Tibial nerve (tissue), 4 donors: Measurements from ENCODE around the gene PYDC1.

Experiments used
- CTCF ChIP-seq, 5 experiments: fragments of 200-600 bp in 3 of 5; fragments of 450-650 bp in 2 of 5; sonication (generic) in 3 of 5; IDR thresholded peaks; one replicate each; pipeline ENCODE4 v1.5.1; 2016 to 2019; ENCODE audit warnings: antibody characterized with exemption in 5 of 5, mild to moderate bottlenecking in 3 of 5, moderate library complexity in 2 of 5
- EP300 ChIP-seq, 2 donors: sonication (generic); formaldehyde crosslinking; IDR thresholded peaks; one replicate each; pipeline ENCODE4 v1.6.1; 2017; ENCODE audit warnings: antibody characterized with exemption in 2 of 2, mild to moderate bottlenecking in 1 of 2
- POLR2A ChIP-seq, 2 donors: fragments of 450-650 bp; IDR thresholded peaks; one replicate each; pipeline ENCODE4 v1.6.1; 2017; ENCODE audit warnings: antibody characterized with exemption in 2 of 2, mild to moderate bottlenecking in 2 of 2, moderate library complexity in 2 of 2

GRCh38 chr16:31229501-31229900 lies 12.6 kb upstream of the PYDC1 start:
- TF ChIP-seq CTCF (IDR thresholded peaks at IDR 0.05), result no peak
- no peak for TF ChIP-seq EP300 (IDR thresholded peaks at IDR 0.05)
- TF ChIP-seq POLR2A (IDR thresholded peaks at IDR 0.05), result no peak
